ENCODE measurements around the gene ZBTB45.

Gene ZBTB45

DNA sequence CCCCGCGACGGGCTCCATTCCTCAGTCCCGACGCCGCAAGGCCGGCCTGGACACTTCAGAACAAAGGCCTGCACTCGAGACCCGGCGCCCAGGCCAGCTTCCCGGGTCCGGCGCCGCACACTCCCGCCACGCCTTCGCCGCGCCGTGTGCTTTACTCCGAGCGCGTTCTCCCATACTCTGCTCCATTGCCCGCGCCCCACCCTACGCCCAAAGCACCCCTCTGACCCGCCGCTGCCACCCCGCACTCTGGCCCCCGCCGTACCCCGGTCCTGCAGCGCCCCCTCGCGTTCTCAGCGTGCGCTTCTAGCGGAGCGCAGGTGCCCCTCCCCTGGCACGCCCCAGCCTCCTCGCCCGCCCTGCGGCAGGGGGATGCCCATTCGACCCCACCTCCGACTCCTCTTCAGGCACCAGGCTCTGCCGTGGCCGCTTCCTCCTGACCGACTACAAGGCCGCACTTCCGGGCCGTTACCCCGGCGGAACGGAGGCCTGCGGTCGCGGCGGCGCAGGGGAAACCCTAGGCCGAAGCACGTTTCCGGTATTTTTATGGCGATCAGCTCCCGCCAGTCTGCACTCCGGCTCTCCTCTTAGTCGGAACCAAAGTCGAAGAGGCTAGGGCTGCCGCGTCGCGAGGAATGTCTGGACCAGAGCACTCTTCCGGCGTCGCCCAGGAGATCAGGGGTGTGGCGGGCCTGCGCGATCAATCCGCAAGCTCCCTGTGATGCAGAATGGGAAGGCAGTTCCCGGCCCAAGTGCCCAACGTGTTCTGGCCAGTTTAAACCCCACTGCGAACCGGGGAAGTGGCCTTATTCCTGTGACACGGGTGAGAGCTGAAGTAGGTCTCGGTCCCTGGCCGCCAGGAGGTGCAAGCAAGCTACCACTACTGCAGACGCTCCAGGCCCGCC is at the start of gene ZBTB45:
Gene ZBTB45, minus strand, starts transcription at position 456 of the 902 bp plus-strand sequence. CDS start 2,137 bp downstream, outside the sequence.
- DNase-seq (ENCODE audit: low read depth, low spot score): peak; percentile 75

DNA sequence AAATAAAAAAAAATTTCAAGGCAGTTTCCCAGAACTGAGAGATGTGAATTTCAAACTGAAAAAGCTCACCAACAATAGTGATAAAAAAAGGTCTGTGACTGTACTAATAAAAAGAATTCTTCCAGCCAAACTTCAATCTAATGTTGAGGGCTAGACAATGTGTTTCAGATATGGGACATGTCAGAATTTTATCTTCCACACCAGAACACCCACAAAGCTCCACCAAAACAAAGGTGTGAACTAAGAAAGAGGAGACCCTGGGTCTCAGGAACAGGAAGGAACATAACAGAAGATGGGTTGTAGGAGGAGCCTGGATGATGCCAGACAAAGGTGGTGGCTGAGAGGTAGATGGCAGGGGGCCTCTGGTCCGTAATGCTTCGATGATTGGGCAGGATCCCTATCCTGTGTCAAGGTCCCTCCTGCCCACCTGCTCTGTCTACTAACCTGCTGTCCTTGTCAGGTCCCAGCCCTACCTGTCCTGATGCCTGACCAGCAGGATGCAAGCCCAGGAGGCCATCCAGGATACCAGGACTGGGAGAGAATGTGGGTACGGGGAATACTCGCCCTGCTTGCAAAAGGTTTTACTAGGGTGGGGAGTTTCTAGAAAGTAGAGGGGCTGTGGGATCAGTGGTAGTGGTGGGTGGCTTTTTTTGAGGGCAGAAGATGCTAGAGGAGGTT is 49.0 kb upstream of the ZBTB45 start:
- no peak for DNase-seq (ENCODE audit: low read depth, low spot score)

DNA sequence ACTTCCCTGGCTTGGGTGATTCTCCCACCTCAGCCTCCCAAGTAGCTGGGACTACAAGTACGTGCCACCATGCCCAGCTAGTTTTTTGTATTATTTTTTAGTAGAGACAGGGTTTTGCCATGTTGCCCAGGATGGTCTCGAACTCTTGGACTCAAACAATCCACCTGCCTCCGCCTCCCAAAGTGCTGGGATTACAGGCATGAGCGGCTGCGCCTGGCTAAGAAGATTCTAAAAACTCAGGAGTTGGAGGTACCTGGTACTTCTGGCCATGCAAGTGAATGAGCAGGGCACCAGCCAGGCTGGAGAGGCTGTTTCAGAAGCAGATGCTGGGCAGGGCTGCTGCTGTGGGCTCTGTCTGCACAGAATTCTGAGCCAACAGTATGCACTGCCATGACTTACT is 47.4 kb upstream of the ZBTB45 start:
- no peak for DNase-seq (ENCODE audit: low read depth, low spot score)

DNA sequence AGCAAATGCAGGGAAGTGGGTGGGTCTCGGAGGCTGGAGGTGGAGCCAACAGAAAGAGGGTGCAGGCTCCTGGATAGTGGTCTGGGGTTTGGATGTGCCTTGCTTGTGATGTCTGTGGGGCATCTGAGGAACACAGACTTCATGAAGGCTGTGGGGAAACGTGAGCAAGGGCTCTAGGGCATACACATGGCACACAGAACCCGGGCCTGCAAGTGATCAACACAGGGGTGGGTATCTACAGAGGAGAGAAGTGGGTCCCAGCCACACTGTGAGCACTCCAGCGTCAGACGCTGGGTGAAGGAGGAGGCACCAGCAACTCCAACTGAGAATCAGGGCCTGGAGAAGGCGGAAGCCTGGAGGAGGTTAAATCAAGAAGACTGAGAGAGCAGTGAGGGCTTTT is 44.2 kb upstream of the ZBTB45 start:
- no peak for DNase-seq (ENCODE audit: low read depth, low spot score)

DNA sequence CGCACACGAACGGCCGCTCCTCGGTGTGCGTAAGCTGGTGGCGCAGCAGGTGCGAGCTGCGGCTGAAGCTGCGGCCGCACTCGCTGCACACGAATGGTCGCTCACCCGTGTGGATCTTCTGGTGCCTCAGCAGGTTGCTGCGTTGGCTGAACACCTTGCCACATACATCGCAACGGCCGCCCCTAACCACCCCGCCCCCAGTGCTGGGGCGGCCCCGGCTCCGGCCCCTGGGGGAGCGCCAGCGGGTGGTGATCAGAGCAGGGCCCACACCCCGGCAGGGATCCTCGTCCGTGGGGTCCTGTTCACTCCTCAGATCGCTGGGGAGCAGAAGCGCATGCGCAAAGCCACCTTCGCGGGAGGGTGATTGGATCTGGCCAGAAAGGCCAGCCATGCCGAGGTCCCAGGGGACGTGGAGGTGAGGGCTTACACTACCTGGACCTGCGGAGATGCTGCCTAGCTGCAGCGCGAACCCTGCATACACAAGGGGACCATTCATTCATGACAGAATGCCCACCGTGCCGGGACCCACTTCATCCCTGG is 43.5 kb upstream of the ZBTB45 start:
- no peak for DNase-seq (ENCODE audit: low read depth, low spot score)

DNA sequence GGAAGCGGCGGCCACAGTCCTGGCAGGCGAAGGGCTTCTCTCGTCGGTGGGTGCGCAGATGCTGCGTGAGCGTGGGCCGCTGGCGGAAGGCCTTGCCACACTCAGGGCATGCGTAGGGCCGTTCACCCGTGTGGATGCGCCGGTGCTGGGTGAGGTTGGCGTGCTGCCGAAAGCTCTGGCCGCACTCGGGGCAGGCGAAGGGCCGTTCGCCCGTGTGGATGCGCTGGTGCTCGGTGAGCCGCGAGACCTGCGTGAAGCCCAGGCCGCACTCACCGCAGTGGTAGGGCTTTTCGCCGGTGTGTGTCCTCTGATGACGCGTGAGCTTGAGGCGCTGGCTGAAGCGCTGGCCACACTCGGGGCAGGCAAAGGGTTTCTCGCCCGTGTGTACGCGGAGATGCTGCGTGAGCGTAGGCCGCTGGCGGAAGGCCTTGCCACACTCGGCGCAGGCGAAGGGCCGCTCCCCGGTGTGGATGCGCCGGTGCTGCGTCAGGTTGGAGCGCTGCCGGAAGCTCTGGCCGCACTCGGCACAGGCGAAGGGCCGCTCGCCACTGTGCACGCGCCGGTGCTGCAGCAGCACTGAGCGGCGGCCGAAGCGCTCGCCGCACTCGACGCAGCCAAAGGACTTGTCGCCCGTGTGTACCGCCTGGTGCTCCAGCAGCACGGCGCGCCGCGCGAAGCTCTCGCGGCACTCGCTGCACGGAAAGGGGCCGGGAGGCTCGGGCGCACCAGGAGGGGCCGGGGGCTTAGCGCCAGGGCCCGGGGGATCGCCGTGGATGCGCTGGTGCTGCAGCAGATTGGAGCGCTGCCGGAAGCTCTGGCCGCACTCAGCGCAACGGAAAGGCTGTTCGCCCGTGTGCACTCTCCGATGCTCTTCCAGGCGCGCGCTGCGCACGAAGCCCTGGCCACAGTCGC is 42.8 kb upstream of the ZBTB45 start:
- no peak for DNase-seq (ENCODE audit: low read depth, low spot score)

DNA sequence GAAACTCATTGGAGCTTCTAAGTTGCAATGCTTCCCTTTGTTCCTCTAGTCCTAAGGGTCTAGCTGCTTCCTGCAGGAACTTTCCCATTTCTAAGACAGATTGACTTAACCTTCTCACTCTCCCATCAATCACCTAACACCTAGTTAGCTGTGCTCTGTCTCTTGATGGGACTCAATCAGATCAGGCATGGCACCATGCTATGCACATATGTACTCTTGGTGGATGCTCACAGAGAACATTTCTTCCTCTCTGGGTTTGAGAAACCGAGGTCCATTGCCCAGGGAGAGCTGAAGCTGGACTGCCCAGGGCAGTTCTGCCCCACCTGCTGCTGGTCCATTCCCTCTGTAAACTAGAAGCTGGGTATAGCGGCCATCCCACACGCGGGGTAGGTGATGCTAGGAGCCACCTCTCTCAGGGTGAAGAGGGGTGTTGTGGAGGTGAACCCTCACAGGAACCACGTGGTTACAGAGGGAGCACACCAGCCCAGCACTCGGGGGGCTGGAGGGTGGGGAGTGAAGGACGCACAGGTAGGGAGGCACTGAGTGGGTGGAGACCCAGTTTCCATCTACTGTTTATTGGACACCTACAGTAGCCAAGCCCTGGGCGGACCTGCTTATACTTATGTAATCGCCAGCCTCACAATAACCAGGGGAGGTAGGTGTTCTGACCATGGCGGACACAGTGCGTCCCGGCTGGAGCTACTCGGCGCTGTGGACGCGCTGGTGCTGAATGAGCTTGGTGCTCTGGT is 41.9 kb upstream of the ZBTB45 start:
- DNase-seq (ENCODE audit: low read depth, low spot score): no peak

DNA sequence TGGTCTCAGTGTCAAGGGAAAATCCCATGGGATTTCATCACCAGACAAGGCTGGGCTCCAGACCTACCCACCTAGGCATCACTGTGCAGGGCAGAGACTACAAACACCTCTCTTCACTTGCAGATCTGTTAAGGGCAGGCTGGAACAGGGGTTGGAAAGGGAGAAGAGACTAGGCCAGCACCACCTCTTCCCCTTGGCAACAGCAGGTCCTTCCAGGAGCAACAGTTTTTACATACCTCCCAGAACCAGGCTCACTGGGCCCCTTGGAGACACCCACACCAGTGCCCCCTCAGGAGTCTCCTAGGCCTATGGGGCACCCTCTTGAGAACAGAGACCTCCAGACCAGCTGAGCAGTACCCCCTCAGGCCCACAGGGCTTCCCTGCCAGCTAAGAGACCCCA is 41.3 kb upstream of the ZBTB45 start:
- DNase-seq (ENCODE audit: low read depth, low spot score): no peak

DNA sequence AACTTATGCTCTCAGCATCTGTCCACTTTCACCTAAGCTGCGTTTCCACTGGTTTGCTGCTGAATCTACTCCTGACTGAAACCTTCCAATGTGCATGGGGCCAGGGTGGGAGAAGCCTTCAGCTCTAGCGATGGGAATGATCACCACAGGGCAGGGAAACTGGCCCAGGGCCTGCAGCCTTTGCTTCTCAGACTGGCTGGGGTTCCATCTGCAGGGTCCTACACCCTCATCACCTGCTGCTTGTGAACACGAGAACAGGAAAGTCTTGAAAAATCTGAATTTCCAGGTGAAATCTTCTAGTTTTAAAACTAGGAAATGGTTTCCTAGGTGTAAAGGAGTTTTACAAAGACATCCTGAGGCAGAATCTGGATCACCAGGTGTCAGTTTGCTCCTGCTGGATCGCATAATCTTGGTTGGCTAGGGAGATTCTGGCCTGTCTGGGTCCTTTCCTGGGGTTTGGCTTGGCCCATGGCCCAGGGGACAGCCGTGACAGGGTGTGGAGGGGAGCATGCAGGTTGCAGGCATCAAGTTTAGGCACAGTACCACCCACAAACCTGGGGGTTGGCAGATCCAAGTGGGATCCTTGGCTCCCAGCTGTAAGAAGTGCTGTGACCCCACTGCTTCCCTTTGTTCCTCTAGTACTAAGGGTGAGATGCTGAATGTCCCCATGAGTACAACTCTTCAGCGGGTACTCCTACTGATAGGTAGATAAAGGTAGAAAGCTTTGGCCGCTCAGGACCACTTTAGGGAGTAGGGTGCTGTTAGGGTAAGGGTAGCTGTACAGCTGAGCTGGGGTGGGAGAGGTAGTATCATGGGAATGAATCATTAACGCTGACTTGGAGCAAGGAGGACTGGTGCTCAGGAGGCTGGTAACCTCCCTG is 40.6 kb upstream of the ZBTB45 start:
- DNase-seq (ENCODE audit: low read depth, low spot score): no peak

DNA sequence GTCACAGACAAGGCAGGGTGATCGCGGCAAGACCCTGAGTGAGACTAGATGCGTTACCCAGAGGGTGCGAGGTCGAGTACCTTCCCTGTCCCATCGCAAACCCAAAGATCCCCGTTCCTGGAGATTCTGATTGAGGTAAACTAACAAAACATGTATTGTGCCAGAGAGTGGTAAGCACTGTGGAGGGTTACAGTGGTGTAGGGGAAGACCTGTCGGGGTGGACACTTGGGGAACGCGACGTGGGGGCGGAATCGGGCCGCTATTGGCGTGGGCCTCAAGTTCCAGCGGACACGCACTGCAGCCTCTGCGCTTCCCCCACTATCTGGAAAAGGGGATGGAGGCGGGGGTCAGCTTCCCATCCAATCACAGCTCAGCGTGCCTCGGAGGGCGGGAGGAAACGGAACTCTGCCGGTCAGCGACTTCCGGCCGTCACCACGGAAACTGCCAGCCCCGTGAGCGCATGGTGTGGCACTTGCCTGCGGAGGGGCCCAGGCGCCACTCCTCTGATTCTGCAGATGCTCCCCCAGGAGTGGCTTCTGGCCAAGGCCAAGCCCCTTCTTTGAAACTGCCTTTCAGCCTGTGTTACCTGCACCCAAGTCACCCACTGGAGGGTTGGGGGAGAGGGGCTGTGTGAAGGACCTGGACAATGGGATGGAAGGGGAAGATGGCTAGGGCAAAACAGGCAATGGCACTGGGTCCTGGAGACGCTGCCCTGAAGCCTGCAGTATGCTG is 39.8 kb upstream of the ZBTB45 start:
- no peak for DNase-seq (ENCODE audit: low read depth, low spot score)

DNA sequence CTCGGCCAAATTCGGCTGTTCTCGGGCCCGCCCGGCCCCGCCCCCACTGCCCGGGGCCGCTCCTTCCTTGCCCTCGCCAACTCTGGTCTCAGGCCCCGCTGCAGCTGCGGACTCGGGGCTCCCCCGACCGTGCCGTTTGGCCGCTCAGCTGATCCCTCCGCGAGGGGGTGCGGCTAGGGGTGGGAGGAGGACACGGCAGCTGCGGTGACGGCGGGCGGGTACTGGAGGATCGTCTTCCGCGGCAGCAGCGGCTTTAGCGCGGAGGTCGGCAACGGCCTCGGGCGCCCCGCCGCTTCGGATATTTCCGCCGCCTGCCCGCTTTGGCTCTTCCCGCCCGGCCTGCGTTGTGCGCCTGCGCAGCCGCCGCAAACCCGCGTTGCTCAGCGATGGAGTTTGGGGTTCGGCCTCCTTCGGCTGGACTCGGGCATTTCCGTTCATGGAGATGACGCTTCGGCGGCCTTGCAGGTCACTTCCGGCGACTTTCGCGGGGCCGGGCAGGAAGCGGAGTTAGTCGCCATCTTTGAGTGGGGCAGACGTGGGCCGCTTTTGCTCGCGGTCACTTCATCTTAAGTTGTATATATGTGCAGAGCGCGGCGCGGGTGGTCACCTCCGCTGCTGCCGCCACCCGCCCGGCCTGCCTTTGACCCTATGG is 39.1 kb upstream of the ZBTB45 start:
- peak; percentile 97 for DNase-seq (ENCODE audit: low read depth, low spot score)

DNA sequence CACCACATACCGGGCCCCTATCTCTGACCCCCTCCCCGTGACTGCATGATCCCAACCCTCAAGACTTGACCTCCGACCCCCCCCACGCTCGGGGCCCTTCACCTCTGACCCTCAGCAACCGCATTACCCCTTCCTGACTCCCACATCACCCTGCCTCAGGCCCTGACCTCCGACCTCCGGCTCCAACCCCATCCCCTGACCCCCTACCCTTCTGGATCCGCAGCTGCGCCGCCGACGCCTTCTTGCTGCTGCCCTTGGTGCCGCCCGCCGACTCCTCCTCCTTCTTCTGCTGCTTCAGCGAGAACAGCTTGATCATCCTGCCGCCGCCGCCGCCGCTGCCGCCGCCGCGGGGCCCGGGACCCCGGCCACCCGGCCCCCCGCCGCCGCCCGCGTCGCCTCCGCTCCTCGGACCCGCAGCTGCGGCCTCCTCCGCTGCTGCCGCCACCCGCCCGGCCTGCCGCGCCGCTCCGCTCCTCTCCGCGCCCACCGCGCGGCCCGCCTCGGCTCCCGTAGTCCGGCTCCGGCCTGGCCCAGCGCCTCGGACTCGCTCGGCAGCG is 38.5 kb upstream of the ZBTB45 start, which contains the start of gene UBE2M:
Gene UBE2M, minus strand, starts transcription at position 546 of the 557 bp plus-strand sequence. Its CDS starts 230 bp downstream, at position 316.
- no peak for DNase-seq (ENCODE audit: low read depth, low spot score)

DNA sequence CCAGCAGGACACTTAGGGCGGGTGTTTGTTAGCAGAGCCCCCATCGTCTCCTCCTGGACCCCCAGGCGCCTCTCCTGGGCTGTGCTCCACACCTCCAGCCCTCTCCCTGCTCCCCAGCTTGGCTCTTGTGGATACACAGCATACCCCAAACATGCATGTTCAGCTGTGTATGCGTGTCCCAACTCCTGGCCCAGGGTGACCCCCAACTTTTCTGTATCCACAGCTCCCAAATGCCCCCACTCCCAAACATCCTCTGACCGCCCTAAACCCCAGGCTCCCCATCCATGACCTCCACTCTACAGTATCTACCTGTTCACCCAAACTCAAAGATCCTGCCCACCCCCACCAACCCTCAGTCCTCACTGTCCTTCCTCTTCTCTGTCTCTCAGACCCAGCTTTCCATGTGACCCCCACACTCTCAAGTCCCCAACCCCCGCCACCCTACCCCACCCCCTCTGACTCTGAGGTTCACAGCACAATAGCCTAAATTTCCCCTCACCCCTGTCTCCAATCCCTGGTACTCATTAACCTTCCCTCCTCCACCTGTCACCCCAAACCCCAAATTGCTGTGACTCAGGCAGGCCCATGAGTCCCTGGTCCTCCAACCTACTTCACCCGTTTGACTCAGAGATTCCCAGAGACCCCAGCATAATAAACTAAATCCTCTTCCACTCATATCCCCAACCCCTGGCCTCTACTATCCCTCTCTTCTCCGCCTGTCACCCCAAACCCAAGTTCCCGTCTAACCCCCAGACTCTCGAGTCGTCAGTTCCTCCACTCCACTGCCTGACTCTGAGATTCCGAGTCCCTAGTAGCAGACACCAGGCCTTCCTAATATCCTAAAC is 37.8 kb upstream of the ZBTB45 start:
- no peak for DNase-seq (ENCODE audit: low read depth, low spot score)

DNA sequence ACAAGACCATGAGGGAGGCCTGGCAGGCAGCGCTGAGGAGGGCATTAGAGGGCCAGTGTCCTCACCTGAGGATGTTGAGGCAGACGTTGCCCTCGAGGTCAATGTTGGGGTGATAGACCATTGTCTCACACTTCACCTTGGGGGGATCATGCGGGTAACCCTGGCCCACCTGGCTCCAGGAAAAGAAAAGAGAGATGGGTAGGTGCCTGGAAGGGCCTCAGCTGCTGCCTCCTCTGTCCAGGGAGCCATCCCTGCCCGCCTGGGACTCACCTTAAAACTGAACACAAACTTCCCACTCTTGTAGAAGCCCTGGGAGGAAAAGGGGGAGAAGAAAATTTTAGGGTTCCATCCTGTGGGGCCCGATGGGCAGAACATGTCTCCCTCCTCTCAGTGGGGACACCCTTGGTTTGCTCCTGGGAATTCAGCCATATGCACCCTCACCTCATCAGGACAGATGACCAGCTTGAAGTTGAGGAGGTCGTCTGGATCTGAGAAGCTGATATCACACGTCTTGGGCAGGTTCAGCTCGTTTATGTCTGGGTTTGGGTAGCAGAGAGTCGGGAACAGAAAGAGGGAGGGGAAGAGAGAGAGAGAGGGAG is 37.1 kb upstream of the ZBTB45 start:
- DNase-seq (ENCODE audit: low read depth, low spot score): no peak

DNA sequence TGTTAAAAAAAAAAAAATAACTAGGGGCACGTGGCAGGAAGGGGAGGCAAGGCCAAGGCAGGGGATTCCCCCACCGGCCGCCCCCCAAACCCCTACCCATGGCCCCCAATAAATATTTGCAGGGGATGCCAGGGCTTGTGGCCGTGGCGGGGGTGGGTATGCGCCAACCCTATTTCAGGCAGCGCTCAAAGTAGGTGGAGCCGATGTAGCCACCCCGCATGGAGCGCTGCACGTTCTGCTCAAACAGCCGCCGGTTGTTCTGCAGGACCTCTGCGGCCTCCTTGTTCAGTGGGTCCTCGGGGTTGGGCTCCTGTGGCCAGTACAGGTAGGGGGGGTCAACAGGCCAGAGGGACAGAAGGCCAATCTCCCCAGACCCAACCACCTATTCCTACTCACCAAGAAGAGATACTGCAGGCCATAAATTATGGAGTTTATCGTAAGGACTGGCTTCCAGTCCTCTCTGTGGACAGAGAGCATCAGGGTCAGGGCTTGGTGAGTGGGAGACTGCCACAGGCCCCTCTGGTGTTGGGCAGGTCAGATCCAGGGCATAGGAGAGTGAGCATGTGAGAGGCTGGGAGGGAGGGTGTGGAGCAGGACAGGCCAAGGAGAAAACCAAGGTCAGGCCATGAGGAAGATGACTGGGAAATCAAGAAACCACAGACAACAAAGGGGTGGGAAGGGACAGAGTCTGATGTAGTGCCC is 36.5 kb upstream of the ZBTB45 start:
- DNase-seq (ENCODE audit: low read depth, low spot score): no peak

DNA sequence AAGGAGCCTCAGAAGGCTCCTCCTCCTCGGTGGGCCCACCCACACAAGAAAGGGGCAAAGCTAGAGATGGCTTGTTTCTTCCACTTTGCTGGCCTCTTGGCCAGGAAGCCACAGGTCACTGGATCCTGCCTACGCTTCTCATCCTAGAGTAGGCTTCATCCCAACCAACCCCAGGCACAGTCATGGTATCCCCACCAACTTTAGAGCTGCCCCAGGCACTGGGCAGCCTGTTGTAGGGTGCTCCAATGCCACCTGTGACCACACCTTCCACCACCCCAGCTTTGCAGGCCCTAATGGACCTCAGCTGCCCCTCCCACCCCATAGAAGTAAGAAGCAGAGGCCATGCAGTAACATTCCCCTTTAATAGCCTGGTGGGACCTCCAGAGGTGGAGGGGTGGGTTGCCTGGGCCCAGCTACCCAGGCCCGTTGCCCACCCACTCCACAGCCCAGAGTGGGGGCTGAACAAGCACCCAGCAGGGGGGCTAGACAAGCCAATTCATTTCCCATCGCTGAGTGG is 35.8 kb upstream of the ZBTB45 start:
- no peak for DNase-seq (ENCODE audit: low read depth, low spot score)

Measured in activated naive CD8-positive, alpha-beta T cell treated with anti-CD3 and anti-CD28 coated beads, Interleukin-2, amount 50 U/mL, for 16 hours (primary cell).